ENCODE data around the gene OTOS. TPM values are rescaled to one million over a fixed set of nuclear protein-coding genes. Genes with fewer than 3 reads are reported as not detected.

The OTOS gene
- total and polyA plus RNA-seq, 2 of the 4 experiments (the other 2 are of a cell fraction), result 0.34 TPM; not detected in 1

GRCh38 chr2:240159251-240159839 is 18.9 kb upstream of the OTOS start:
- Histone ChIP-seq H2AK9ac (replicated peaks; ENCODE audit: low read depth, low read length, poor library complexity) (no peak overlapping the region), H2AFZ (replicated peaks; ENCODE audit: low read length, poor library complexity) (no peak overlapping the region), H2BK20ac (ENCODE audit: low read depth, low read length) (no peak overlapping the region), H2BK120ac (ENCODE audit: low read depth, low read length) (no peak overlapping the region), H2BK15ac (ENCODE audit: low read depth, low read length) (no peak overlapping the region), H2AK5ac (ENCODE audit: low read depth, low read length) (no peak overlapping the region), H3K27me3 (ENCODE audit: control insufficient read depth, insufficient read depth, low read length) (peaks cover 17% of the 10 kb centered on the region; the same call in 1 of the 2 replicates), H4K20me1 (ENCODE audit: insufficient read depth, low read length) (no peaks in the 10 kb centered on the region), H3K14ac (replicated peaks; ENCODE audit: low read depth, low read length) (no peak overlapping the region), H3K79me1 (ENCODE audit: low read depth in 1 of 2, low read length in 2 of 2) (no peaks in the 10 kb centered on the region), H3K9ac (ENCODE audit: low read depth, low read length) (no peak overlapping the region), H3K27ac (ENCODE audit: insufficient read depth, low read length) (no peak overlapping the region), H2BK5ac (ENCODE audit: low read depth, low read length, poor library complexity, severe bottlenecking) (no peak overlapping the region), H3K9me3 (ENCODE audit: control insufficient read depth, insufficient read depth, low read length) (no peaks in the 10 kb centered on the region), H3K4me2 (ENCODE audit: low read depth, low read length) (no peak overlapping the region), H3K4ac (ENCODE audit: low read depth, low read length) (no peak overlapping the region), H3K18ac (ENCODE audit: low read depth, low read length) (no peak overlapping the region), H3K9me1 (ENCODE audit: insufficient read depth, low read length) (no peaks in the 10 kb centered on the region), H3K4me1 (ENCODE audit: control insufficient read depth, insufficient read depth, low read length) (no peaks in the 10 kb centered on the region), H3K4me3 (ENCODE audit: insufficient read depth, low read depth, low read length) (no peak overlapping the region), H4K5ac (ENCODE audit: low read depth, low read length) (no peak overlapping the region), H3K56ac (ENCODE audit: extremely low read depth, insufficient read depth, low read length) (no peak overlapping the region), H3K36me3 (ENCODE audit: control insufficient read depth, insufficient read depth, low read length) (no peaks in the 10 kb centered on the region), H4K91ac (ENCODE audit: insufficient read depth, low read depth, low read length) (no peak overlapping the region), H3K23ac (ENCODE audit: low read depth, low read length) (no peak overlapping the region), H4K8ac (ENCODE audit: low read depth in 2 of 2, low read length in 2 of 2) (no peak overlapping the region)
- ATAC-seq (ENCODE audit: low read depth) (no peak), DNase-seq (no peak)
- TF ChIP-seq CEBPB (IDR thresholded peaks at IDR 0.05; ENCODE audit: low read depth, low read length) (no peak), RAD21 (IDR thresholded peaks at IDR 0.05; ENCODE audit: low read length) (no peak), USF2 (IDR thresholded peaks at IDR 0.05; ENCODE audit: low read depth, low read length) (no peak), POLR2A (IDR thresholded peaks at IDR 0.05; ENCODE audit: low read depth, low read length) (no peak), BHLHE40 (IDR thresholded peaks at IDR 0.05; ENCODE audit: low read depth, low read length) (no peak), FOS (IDR thresholded peaks at IDR 0.05; ENCODE audit: low read depth, low read length) (no peak), SMC3 (IDR thresholded peaks at IDR 0.05; ENCODE audit: low read depth, low read length) (no peak), MXI1 (IDR thresholded peaks at IDR 0.05; ENCODE audit: borderline replicate concordance, low read depth, low read length) (no peak), NFE2L2 (IDR thresholded peaks at IDR 0.05; ENCODE audit: low read depth, low read length) (no peak), MAFK (IDR thresholded peaks at IDR 0.05; ENCODE audit: low read depth, low read length) (no peak), RCOR1 (IDR thresholded peaks at IDR 0.05; ENCODE audit: insufficient replicate concordance, low read length) (no peak), MAZ (IDR thresholded peaks at IDR 0.05; ENCODE audit: borderline replicate concordance, low read depth, low read length) (no peak), ELK1 (IDR thresholded peaks at IDR 0.05; ENCODE audit: borderline replicate concordance, low read depth, low read length) (no peak), CTCF (conservative IDR thresholded peaks at IDR 0.05; ENCODE audit: low read depth, low read length) (no peak), RFX5 (IDR thresholded peaks at IDR 0.05; ENCODE audit: low read depth, low read length) (no peak), CHD1 (IDR thresholded peaks at IDR 0.05; ENCODE audit: low read depth, low read length) (no peak)
- 71% methylated on average over 5 of the region's 21 CpGs; no CpG with 5 or more reads in 1 of the 2 experiments for WGBS, 2 experiments (ENCODE audit: extremely low coverage in 2 of 2, insufficient read length in 1 of 2)
- ChIA-PET POLR2A (ENCODE audit: unreplicated experiment) (no interaction called here), CTCF (no interaction called here)
- intact Hi-C loops (cut with micrococcal nuclease), result no loop called here
- in situ Hi-C loops (cut with MboI; ENCODE audit: low sequenced_read_pairs), result no loop called here
- BruUV-seq (replicated peaks), result no TSS peak
- dilution Hi-C loops (cut with HindIII; ENCODE audit: low sequenced_read_pairs, unreplicated experiment), result no loop called here

All from IMR-90 (cell line).